BJ (cell line): ENCODE measurements around the gene SMARCA5. TPM values are rescaled to one million over a fixed set of nuclear protein-coding genes. Genes with fewer than 3 reads are reported as not detected.
A peak's percentile ranks its signal among the peaks of the same experiment; 100 is the strongest.

Source experiments
- CTCF ChIA-PET: fragments of 350-600 bp; formaldehyde crosslinking; extraction: SDS; loops from one replicate; lab custom pipeline; 2021; ENCODE audit warnings: antibody characterized with exemption, inconsistent platforms; lab: Yijun Ruan, JAX
- POLR2A ChIA-PET: fragments of 300-600 bp; sonication (Branson Sonifier 250); formaldehyde crosslinking; extraction: SDS; loops from one replicate; lab custom pipeline; 2021; ENCODE audit warnings: antibody characterized with exemption; lab: Charles Lee
- DNase-seq: peaks from one replicate; pipeline ENCODE4 v3.0.0-alpha.2; 2011; ENCODE audit warnings: low read depth
- H3K27me3 ChIP-seq: 2 replicates; pipeline ENCODE4 v1.6.0; 2011; ENCODE audit warnings: low read length; ENCODE audit not compliant: control insufficient read depth, insufficient read depth
- H3K36me3 ChIP-seq: 2 replicates; pipeline ENCODE4 v1.5.1; 2011; ENCODE audit warnings: low read length; ENCODE audit not compliant: control insufficient read depth, insufficient read depth
- H3K4me3 ChIP-seq: 2 replicates; pipeline ENCODE4 v1.5.1; 2011; ENCODE audit warnings: low read depth, mild to moderate bottlenecking, control low read depth, low read length
- CTCF ChIP-seq: IDR thresholded peaks from 2 replicates; pipeline ENCODE4 v1.5.1; 2011; ENCODE audit warnings: low read depth, mild to moderate bottlenecking, control low read depth, inconsistent platforms, low read length, moderate library complexity; ENCODE audit not compliant: insufficient read depth
- polyA plus RNA-seq: library from polyadenylated mRNA; depleted of rRNA; stranded (reverse); fragments of >200 nt; gene quantifications from 2 replicates; pipeline ENCODE4 v1.2.3, GENCODE V29; 2011

The SMARCA5 gene
- polyA plus RNA-seq, 1 experiment, result 6.3 TPM

GRCh38 chr4:143554728-143555597, 41.5 kb downstream of the SMARCA5 start:
- ChIA-PET POLR2A (no interaction called here), CTCF (interaction anchor here (0.6 kb wide), 1 partner anchor 28 kb away, joined by 4 read pairs; no protein-coding TSS in a partner anchor)
- DNase-seq, result no peak
- H3K36me3 ChIP-seq, result peaks cover 5% of the 10 kb centered on the region
- no peaks in the 10 kb centered on the region for H3K27me3 ChIP-seq
- H3K4me3 ChIP-seq, result no peak overlapping the region
- no peak for TF ChIP-seq CTCF

DNA sequence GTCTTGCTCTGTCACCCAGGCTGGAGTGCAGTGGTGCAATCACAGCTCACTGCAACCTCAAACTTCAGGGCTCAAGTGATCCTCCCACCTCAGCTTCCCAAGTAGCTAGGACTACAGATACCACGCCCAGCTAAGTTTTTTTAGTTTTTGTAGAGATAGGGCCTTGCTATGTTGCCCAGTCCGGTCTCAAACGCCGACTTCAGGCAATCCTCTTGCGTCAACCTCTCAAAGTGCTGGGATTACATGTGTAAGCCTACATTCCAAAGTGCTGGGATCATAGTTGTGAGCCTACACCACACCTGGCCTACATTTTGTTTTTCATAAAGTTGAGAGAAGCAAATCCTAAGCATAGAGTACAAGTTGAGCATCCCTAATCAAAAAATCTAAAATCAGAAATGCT, 42.2 kb downstream of the SMARCA5 start:
- CTCF ChIA-PET, result interaction anchor here (0.6 kb wide), 1 partner anchor 28 kb away, joined by 4 read pairs; no protein-coding TSS in a partner anchor
- TF ChIP-seq CTCF, result no peak
- Histone ChIP-seq H3K27me3 (no peaks in the 10 kb centered on the region), H3K36me3 (peaks cover 5% of the 10 kb centered on the region), H3K4me3 (no peak overlapping the region)
- no peak for DNase-seq
- POLR2A ChIA-PET, result no interaction called here

DNA sequence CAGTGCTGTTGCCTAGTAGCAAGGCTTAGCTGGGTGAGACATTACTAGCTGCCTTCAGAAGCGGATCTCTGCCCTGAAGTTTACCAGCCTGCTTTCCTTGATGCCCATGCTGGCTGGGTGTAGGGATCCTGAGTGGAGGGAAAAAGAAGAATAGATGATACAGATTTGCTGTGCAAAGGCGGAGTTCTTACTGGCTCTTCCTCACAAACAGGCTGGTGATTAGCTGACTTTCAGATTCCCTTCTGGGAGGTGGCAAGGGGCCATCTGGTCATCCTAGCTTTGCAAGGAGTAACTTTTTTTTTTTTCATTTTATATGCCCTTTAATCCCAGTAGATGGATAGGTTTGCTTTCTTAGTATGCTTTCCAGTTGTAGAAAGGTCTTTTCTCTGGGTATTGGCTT, 44.8 kb downstream of the SMARCA5 start:
- ChIA-PET CTCF (interaction anchor here (0.8 to 1.9 kb wide), 5 partner anchors 10 to 32 kb away, joined by 3 to 5 read pairs (median 3); no protein-coding TSS in a partner anchor), POLR2A (no interaction called here)
- DNase-seq, result no peak
- no peaks in the 10 kb centered on the region for H3K27me3 ChIP-seq
- H3K36me3 ChIP-seq, result peaks cover 5% of the 10 kb centered on the region
- no peak for TF ChIP-seq CTCF
- H3K4me3 ChIP-seq, result no peak overlapping the region

DNA sequence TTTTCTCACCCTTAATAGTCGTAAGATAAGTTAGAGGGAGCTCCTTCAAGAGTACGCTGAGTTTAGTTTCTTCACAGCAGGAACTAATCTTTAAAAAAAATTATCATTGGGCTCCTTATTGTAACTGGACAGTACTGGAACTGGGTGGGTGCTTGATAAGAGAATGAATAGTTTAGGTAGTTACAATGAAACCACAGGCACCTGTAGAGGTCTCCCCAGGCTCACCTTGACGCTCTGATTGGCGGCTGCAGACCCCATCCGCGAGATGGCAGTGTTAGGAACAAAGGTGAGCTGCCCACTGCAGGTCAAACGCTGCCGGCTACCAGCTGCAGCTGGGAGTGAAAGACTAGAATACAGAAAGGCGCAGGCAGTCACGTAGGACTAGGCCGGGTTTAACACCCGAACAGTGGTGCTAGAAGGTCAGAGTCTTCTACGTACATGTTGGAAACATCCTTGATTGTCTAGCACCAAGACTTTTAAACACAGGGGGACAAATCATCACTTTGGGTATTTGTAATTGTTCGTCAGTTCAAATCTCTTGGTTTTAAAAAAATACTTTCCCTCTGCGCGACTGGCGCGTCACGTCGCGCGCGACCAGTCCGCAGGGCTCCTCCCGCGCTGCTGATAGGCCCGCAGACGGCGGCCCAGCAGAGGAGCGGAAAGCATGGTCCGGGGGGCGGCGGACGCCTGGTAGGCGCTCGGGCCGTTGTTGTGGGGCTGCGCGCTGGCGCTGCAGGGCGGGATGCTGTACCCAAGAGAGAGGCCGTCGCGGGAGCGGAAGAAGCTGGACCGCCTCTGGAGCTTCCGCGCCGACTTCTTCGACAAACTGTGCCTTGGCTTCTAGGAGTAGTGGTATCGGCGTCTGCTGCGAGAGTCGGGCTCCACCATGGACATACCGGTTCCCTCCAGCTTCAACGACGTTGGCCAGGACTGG, 45.6 kb downstream of the SMARCA5 start:
- DNase-seq, result peak; percentile 13
- Histone ChIP-seq H3K27me3 (no peaks in the 10 kb centered on the region), H3K36me3 (peaks cover 5% of the 10 kb centered on the region), H3K4me3 (peak overlapping the region; percentile 61)
- POLR2A ChIA-PET, result no interaction called here
- CTCF ChIA-PET, result interaction anchor here (0.8 to 1.9 kb wide), 6 partner anchors 9 to 31 kb away, joined by 3 to 5 read pairs (median 3); no protein-coding TSS in a partner anchor
- peak; percentile 48 for TF ChIP-seq CTCF
